HepG2 (cell line): Measurements from ENCODE around the gene RAD1.

ENCODE experiments used
- BHLHE40 ChIP-seq: IDR thresholded peaks from 2 replicates; pipeline ENCODE4 v1.6.1; 2011; ENCODE audit warnings: low read length, improper control_type of control experiment
- CREM ChIP-seq, 2 experiments: sonication (generic) in 1 of 2; formaldehyde crosslinking in 1 of 2; IDR thresholded peaks; 2 replicates each; pipeline versions ENCODE4 v1.4.0 to v1.6.1; 2016 to 2020; ENCODE audit warnings: antibody characterized with exemption in 1 of 2, mild to moderate bottlenecking in 1 of 2, missing genetic modification reagents in 1 of 2
- HMG20B ChIP-seq: conservative IDR thresholded peaks from 2 replicates; pipeline ENCODE4 v1.6.1; 2016; ENCODE audit warnings: missing genetic modification reagents, missing compliant biosample characterization
- HNRNPK ChIP-seq: fragments of 200-400 bp; formaldehyde crosslinking; IDR thresholded peaks from 2 replicates; pipeline ENCODE4 v1.6.1; 2018; ENCODE audit warnings: low read length, low read depth, moderate library complexity, mild to moderate bottlenecking; ENCODE audit not compliant: poor library complexity, severe bottlenecking
- KDM1A ChIP-seq: IDR thresholded peaks from 2 replicates; pipeline ENCODE4 v1.6.1; 2016; ENCODE audit warnings: missing compliant biosample characterization
- POLR2AphosphoS5 ChIP-seq: IDR thresholded peaks from 2 replicates; pipeline ENCODE4 v1.6.1; 2012; ENCODE audit warnings: low read depth, low read length
- SIN3A ChIP-seq: IDR thresholded peaks from 2 replicates; pipeline ENCODE4 v1.6.1; 2011; ENCODE audit warnings: low read depth, mild to moderate bottlenecking, control low read depth, low read length, borderline replicate concordance
- SP2 ChIP-seq: sonication (generic); formaldehyde crosslinking; IDR thresholded peaks from 2 replicates; pipeline ENCODE4 v1.5.1; 2020; ENCODE audit warnings: mild to moderate bottlenecking, missing genetic modification reagents
- ZNF20 ChIP-seq: sonication (generic); formaldehyde crosslinking; IDR thresholded peaks from 2 replicates; pipeline ENCODE4 v1.4.0; 2020; ENCODE audit warnings: mild to moderate bottlenecking, moderate library complexity, missing genetic modification reagents
- ZNF768 ChIP-seq: sonication (generic); formaldehyde crosslinking; IDR thresholded peaks from 2 replicates; pipeline ENCODE4 v1.4.0; 2020; ENCODE audit warnings: missing genetic modification reagents
- TF ChIP-seq, protein P1 (sequence below), 2 experiments: IDR thresholded peaks; 2 replicates each; pipeline ENCODE4 v1.6.1; 2011 to 2012; ENCODE audit warnings: low read length in 2 of 2, borderline replicate concordance in 1 of 2, low read depth in 1 of 2, mild to moderate bottlenecking in 1 of 2, moderate library complexity in 1 of 2
- TF ChIP-seq, protein P2 (sequence below): sonication (generic); formaldehyde crosslinking; IDR thresholded peaks from 2 replicates; pipeline ENCODE4 v1.5.0; 2020; ENCODE audit warnings: mild to moderate bottlenecking, missing genetic modification reagents, moderate library complexity

DNA sequence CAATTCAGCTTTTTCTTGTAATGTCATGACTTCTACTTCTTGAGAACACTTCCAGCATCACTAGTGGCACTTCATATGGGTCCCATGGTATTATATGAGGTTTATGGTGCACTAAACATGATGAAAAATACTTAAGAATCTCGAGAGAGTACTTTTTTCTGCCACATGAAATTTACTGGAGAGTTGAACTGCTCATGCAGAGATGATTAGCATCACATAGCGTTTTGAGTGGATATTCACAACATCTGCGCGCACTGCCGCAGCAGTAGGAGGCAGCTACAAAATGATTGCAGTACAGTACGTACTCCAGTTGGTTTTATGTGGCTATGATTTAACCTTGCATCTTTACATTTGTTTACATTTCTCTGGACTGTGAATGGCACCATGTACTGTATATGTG lies 14.7 kb downstream of the RAD1 start:
- TF ChIP-seq HMG20B (CRISPR knock-in tag), result no peak
- no peak for TF ChIP-seq BHLHE40
- TF ChIP-seq, protein P1, sequence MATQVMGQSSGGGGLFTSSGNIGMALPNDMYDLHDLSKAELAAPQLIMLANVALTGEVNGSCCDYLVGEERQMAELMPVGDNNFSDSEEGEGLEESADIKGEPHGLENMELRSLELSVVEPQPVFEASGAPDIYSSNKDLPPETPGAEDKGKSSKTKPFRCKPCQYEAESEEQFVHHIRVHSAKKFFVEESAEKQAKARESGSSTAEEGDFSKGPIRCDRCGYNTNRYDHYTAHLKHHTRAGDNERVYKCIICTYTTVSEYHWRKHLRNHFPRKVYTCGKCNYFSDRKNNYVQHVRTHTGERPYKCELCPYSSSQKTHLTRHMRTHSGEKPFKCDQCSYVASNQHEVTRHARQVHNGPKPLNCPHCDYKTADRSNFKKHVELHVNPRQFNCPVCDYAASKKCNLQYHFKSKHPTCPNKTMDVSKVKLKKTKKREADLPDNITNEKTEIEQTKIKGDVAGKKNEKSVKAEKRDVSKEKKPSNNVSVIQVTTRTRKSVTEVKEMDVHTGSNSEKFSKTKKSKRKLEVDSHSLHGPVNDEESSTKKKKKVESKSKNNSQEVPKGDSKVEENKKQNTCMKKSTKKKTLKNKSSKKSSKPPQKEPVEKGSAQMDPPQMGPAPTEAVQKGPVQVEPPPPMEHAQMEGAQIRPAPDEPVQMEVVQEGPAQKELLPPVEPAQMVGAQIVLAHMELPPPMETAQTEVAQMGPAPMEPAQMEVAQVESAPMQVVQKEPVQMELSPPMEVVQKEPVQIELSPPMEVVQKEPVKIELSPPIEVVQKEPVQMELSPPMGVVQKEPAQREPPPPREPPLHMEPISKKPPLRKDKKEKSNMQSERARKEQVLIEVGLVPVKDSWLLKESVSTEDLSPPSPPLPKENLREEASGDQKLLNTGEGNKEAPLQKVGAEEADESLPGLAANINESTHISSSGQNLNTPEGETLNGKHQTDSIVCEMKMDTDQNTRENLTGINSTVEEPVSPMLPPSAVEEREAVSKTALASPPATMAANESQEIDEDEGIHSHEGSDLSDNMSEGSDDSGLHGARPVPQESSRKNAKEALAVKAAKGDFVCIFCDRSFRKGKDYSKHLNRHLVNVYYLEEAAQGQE (IDR thresholded peaks at IDR 0.05; ENCODE audit: borderline replicate concordance in 1 of 2, low read depth in 1 of 2, low read length in 2 of 2), result no peak
- TF ChIP-seq ZNF20, result no peak
- TF ChIP-seq ZNF768 (CRISPR knock-in tag), result no peak
- TF ChIP-seq HNRNPK, result no peak
- no peak for TF ChIP-seq CREM (IDR thresholded peaks at IDR 0.05)
- TF ChIP-seq CREM (CRISPR knock-in tag; IDR thresholded peaks at IDR 0.05), result no peak
- TF ChIP-seq SP2 (CRISPR knock-in tag), result no peak
- TF ChIP-seq, protein P2, sequence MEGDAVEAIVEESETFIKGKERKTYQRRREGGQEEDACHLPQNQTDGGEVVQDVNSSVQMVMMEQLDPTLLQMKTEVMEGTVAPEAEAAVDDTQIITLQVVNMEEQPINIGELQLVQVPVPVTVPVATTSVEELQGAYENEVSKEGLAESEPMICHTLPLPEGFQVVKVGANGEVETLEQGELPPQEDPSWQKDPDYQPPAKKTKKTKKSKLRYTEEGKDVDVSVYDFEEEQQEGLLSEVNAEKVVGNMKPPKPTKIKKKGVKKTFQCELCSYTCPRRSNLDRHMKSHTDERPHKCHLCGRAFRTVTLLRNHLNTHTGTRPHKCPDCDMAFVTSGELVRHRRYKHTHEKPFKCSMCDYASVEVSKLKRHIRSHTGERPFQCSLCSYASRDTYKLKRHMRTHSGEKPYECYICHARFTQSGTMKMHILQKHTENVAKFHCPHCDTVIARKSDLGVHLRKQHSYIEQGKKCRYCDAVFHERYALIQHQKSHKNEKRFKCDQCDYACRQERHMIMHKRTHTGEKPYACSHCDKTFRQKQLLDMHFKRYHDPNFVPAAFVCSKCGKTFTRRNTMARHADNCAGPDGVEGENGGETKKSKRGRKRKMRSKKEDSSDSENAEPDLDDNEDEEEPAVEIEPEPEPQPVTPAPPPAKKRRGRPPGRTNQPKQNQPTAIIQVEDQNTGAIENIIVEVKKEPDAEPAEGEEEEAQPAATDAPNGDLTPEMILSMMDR (CRISPR knock-in tag), result no peak
- TF ChIP-seq SIN3A, result no peak
- TF ChIP-seq POLR2AphosphoS5, result no peak
- no peak for TF ChIP-seq KDM1A
